Prostate gland (tissue), 2 donors: ENCODE data around the gene ALK.

ENCODE experiments used
- POLR2A ChIP-seq: fragments of 450-650 bp; IDR thresholded peaks from one replicate; pipeline ENCODE4 v1.6.1; 2016; ENCODE audit warnings: antibody characterized with exemption, mild to moderate bottlenecking
- POLR2AphosphoS5 ChIP-seq: sonication (generic); formaldehyde crosslinking; IDR thresholded peaks from one replicate; pipeline ENCODE4 v1.6.1; 2017; ENCODE audit warnings: antibody characterized with exemption
- TF ChIP-seq, protein P1 (sequence below), 4 experiments: fragments of 200-600 bp in 2 of 4; fragments of 450-650 bp in 2 of 4; sonication (generic) in 2 of 4; IDR thresholded peaks; 1 replicate in 3 of 4; 2 replicates in 1 of 4; pipeline ENCODE4 v1.5.1; 2016 to 2019; ENCODE audit warnings: antibody characterized with exemption in 4 of 4, mild to moderate bottlenecking in 2 of 4, moderate library complexity in 2 of 4

DNA sequence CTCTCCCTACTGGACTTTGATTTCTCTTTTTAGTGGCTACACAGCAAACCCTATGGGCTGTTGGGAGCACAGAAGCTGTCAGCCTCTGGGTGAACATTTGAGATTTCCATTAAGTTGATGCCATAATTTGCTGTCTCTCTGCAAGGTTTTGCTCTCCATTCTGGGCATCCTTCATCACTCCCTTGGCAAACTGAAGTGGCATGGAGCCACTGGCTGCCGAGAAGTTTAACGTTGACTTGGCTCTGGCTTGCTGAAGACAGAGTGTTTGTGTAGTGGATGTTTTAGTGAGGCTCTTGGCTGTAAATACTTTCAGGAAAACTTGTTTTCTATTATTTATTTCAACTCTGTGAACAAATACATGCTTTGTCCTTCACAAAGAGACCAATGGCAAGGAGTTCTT lies 91.5 kb downstream of the ALK start:
- no peak for TF ChIP-seq POLR2AphosphoS5
- no peak for TF ChIP-seq POLR2A
- TF ChIP-seq, protein P1, sequence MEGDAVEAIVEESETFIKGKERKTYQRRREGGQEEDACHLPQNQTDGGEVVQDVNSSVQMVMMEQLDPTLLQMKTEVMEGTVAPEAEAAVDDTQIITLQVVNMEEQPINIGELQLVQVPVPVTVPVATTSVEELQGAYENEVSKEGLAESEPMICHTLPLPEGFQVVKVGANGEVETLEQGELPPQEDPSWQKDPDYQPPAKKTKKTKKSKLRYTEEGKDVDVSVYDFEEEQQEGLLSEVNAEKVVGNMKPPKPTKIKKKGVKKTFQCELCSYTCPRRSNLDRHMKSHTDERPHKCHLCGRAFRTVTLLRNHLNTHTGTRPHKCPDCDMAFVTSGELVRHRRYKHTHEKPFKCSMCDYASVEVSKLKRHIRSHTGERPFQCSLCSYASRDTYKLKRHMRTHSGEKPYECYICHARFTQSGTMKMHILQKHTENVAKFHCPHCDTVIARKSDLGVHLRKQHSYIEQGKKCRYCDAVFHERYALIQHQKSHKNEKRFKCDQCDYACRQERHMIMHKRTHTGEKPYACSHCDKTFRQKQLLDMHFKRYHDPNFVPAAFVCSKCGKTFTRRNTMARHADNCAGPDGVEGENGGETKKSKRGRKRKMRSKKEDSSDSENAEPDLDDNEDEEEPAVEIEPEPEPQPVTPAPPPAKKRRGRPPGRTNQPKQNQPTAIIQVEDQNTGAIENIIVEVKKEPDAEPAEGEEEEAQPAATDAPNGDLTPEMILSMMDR (IDR thresholded peaks at IDR 0.05): no peak
